ENCODE measurements around the gene AK1. TPM values are rescaled to one million over a fixed set of nuclear protein-coding genes. Genes with fewer than 3 reads are reported as not detected.

Gene AK1
- total RNA-seq, 1 experiment from 2014 or later: 31.6 TPM

- H3K9me3 Mint-ChIP-seq: no peaks in the 10 kb centered on the region
- no peak overlapping the region for H3K4me3 Mint-ChIP-seq
- no peak for TF ChIP-seq CTCF (conservative IDR thresholded peaks at IDR 0.05)
- H2BK5ac ChIP-seq (ENCODE audit: insufficient read length, low read length): no peak overlapping the region
- no peak overlapping the region for H4K91ac ChIP-seq (ENCODE audit: insufficient read length, low read depth, low read length)
- H3K9me3 ChIP-seq (ENCODE audit: control insufficient read depth, low read depth, low read length): no peaks in the 10 kb centered on the region
- no peak overlapping the region for H2AK5ac ChIP-seq (ENCODE audit: insufficient read length, low read length)
- no peak overlapping the region for H3K14ac ChIP-seq (ENCODE audit: insufficient read depth, low read length)
- H2BK120ac ChIP-seq (ENCODE audit: low read depth, low read length, poor library complexity, severe bottlenecking): no peak overlapping the region
- no peak for DNase-seq
- H3K4me2 ChIP-seq (ENCODE audit: insufficient read depth, insufficient read length, low read length): no peak overlapping the region
- WGBS (ENCODE audit: extremely low coverage, insufficient read length, low lambda C conversion rate): no CpG with 5 or more reads among the region's 4 CpGs
- no peak overlapping the region for H2AFZ ChIP-seq (ENCODE audit: low read length)
- no peaks in the 10 kb centered on the region for H3K4me1 ChIP-seq (ENCODE audit: insufficient read depth, low read length)
- H2BK15ac ChIP-seq (ENCODE audit: low read depth, low read length): no peak overlapping the region
- no peak overlapping the region for H3K56ac ChIP-seq (ENCODE audit: insufficient read length, low read depth, low read length)
- H3K4me1 Mint-ChIP-seq: peaks cover 12 to 23% of the 10 kb centered on the region in 2 experiments
- no peak overlapping the region for H3K27ac Mint-ChIP-seq
- H3K23ac ChIP-seq (ENCODE audit: insufficient read length, low read depth, low read length): no peak overlapping the region
- peaks cover 15% of the 10 kb centered on the region for H3K27me3 Mint-ChIP-seq (ENCODE audit: low read depth)
- no peaks in the 10 kb centered on the region for H3K79me1 ChIP-seq (ENCODE audit: insufficient read depth, low read depth, low read length, poor library complexity, severe bottlenecking)
- no peak overlapping the region for H3K27ac ChIP-seq (ENCODE audit: insufficient read length, low read depth, low read length)
- no peak overlapping the region for H3K9ac ChIP-seq (ENCODE audit: extremely low read depth, insufficient read length, low read length)
- H3K79me2 ChIP-seq (ENCODE audit: insufficient read depth, low read length): no peaks in the 10 kb centered on the region
- no peaks in the 10 kb centered on the region for H4K20me1 ChIP-seq (ENCODE audit: control insufficient read depth, insufficient read depth, insufficient read length)
- H3K18ac ChIP-seq (ENCODE audit: insufficient read length, low read depth, low read length): no peak overlapping the region
- no peak overlapping the region for H4K5ac ChIP-seq (ENCODE audit: insufficient read length, low read depth, low read length)
- H3K23me2 ChIP-seq (ENCODE audit: insufficient read length, low read depth, low read length, poor library complexity, severe bottlenecking): peaks cover 4% of the 10 kb centered on the region
- no peak overlapping the region for H4K8ac ChIP-seq (replicated peaks; ENCODE audit: insufficient read length, low read depth, low read length)
- no peak overlapping the region for H2BK20ac ChIP-seq (ENCODE audit: low read depth, low read length, poor library complexity, severe bottlenecking)
- no peak overlapping the region for H3K4ac ChIP-seq (ENCODE audit: low read depth, low read length)
- 0 out of 2 replicates have a peak, but pooled peaks cover 2% of the 10 kb centered on the region for H3K27me3 ChIP-seq (ENCODE audit: insufficient read depth, low read length)
- H3T11ph ChIP-seq (ENCODE audit: low read length): no peak overlapping the region
- H2BK12ac ChIP-seq (ENCODE audit: insufficient read length, low read depth, low read length): no peak overlapping the region
- peaks cover 0 to 12% (median 6%) of the 10 kb centered on the region in 3 experiments; a peak in 4 of 7 replicates for H3K36me3 Mint-ChIP-seq (ENCODE audit: insufficient read depth in 1 of 3, low read depth in 3 of 3)
These were observed 55.4 kb downstream of the AK1 start for GRCh38 chr9:127822108-127822507.

Data from H9 (cell line).